Endometrial microvascular endothelial cells (primary cell): ENCODE measurements around the gene IL7R. TPM values are rescaled to one million over a fixed set of nuclear protein-coding genes. Genes with fewer than 3 reads are reported as not detected.

Experiments
- total RNA-seq: library from RNA; depleted of rRNA; stranded (reverse); fragments of >200 nt; gene quantifications from one replicate; pipeline ENCODE4 v1.2.3, GENCODE V29; 2015; ENCODE audit errors: inconsistent ontology term

Gene IL7R
- total RNA-seq, 1 donor from 2014 or later: 9.2 TPM

Other genes starting within 250 kb of the IL7R start
- gene SPEF2, start 239.0 kb upstream of the IL7R start, total RNA-seq: 0.09 TPM
- not detected for gene CAPSL, start 81.7 kb downstream of the IL7R start, total RNA-seq
- gene UGT3A1, start 134.5 kb downstream of the IL7R start, total RNA-seq: not detected
- gene UGT3A2, start 210.0 kb downstream of the IL7R start, total RNA-seq: not detected